H9 (cell line): ENCODE data around the gene NDE1. TPM values are rescaled to one million over a fixed set of nuclear protein-coding genes. Genes with fewer than 3 reads are reported as not detected.

Experiments used
- DNase-seq: peaks from one replicate; pipeline ENCODE4 v3.0.0-alpha.2; 2017
- H2AFZ ChIP-seq: one replicate; pipeline ENCODE4 v1.6.1; 2013; ENCODE audit warnings: mild to moderate bottlenecking, low read length, control low read depth, moderate library complexity
- H2AK5ac ChIP-seq: 2 replicates; pipeline ENCODE4 v1.6.1; 2013; ENCODE audit warnings: low read length, control low read depth, mixed read lengths; ENCODE audit not compliant: insufficient read length
- H2BK120ac ChIP-seq: one replicate; pipeline ENCODE4 v1.6.1; 2013; ENCODE audit warnings: low read depth, mild to moderate bottlenecking, low read length, control low read depth, inconsistent platforms; ENCODE audit not compliant: poor library complexity, severe bottlenecking
- H2BK12ac ChIP-seq: 2 replicates; pipeline ENCODE4 v1.6.1; 2013; ENCODE audit warnings: low read length, control low read depth, mixed read lengths, low read depth; ENCODE audit not compliant: insufficient read length
- H2BK15ac ChIP-seq: 2 replicates; pipeline ENCODE4 v1.6.1; 2013; ENCODE audit warnings: low read depth, low read length, control low read depth
- H2BK20ac ChIP-seq: one replicate; pipeline ENCODE4 v1.6.1; 2013; ENCODE audit warnings: low read depth, mild to moderate bottlenecking, low read length, control low read depth, inconsistent platforms; ENCODE audit not compliant: poor library complexity, severe bottlenecking
- H2BK5ac ChIP-seq: 2 replicates; pipeline ENCODE4 v1.6.1; 2013; ENCODE audit warnings: low read length, control low read depth, mixed read lengths; ENCODE audit not compliant: insufficient read length
- H3K14ac ChIP-seq: 2 replicates; pipeline ENCODE4 v1.6.1; 2013; ENCODE audit warnings: low read length, control low read depth; ENCODE audit not compliant: insufficient read depth
- H3K18ac ChIP-seq: 2 replicates; pipeline ENCODE4 v1.6.1; 2013; ENCODE audit warnings: low read depth, mild to moderate bottlenecking, mixed read lengths, low read length, control low read depth; ENCODE audit not compliant: insufficient read length
- H3K23ac ChIP-seq: 2 replicates; pipeline ENCODE4 v1.6.1; 2013; ENCODE audit warnings: low read length, control low read depth, mixed read lengths, low read depth; ENCODE audit not compliant: insufficient read length
- H3K23me2 ChIP-seq: 2 replicates; pipeline ENCODE4 v1.6.1; 2013; ENCODE audit warnings: low read depth, mild to moderate bottlenecking, mixed read lengths, low read length, control low read depth; ENCODE audit not compliant: insufficient read length, poor library complexity, severe bottlenecking
- H3K27ac ChIP-seq: 2 replicates; pipeline ENCODE4 v1.5.1; 2013; ENCODE audit warnings: low read length, control low read depth, mixed read lengths, low read depth; ENCODE audit not compliant: insufficient read length
- H3K27me3 ChIP-seq: 2 replicates; pipeline ENCODE4 v1.6.1; 2013; ENCODE audit warnings: low read length, control low read depth, inconsistent platforms; ENCODE audit not compliant: insufficient read depth
- H3K4ac ChIP-seq: 2 replicates; pipeline ENCODE4 v1.6.1; 2013; ENCODE audit warnings: low read depth, mild to moderate bottlenecking, control low read depth, inconsistent platforms, low read length, moderate library complexity
- H3K4me1 ChIP-seq: 2 replicates; pipeline ENCODE4 v1.6.1; 2013; ENCODE audit warnings: low read length, control low read depth, inconsistent platforms; ENCODE audit not compliant: insufficient read depth
- H3K4me2 ChIP-seq: 2 replicates; pipeline ENCODE4 v1.6.1; 2013; ENCODE audit warnings: low read length, control low read depth, mixed read lengths; ENCODE audit not compliant: insufficient read length, insufficient read depth
- H3K56ac ChIP-seq: 2 replicates; pipeline ENCODE4 v1.6.1; 2013; ENCODE audit warnings: low read depth, mild to moderate bottlenecking, mixed read lengths, low read length, control low read depth; ENCODE audit not compliant: insufficient read length
- H3K79me1 ChIP-seq: 2 replicates; pipeline ENCODE4 v1.6.1; 2013; ENCODE audit warnings: low read depth, mild to moderate bottlenecking, moderate library complexity, low read length, control low read depth, inconsistent platforms; ENCODE audit not compliant: insufficient read depth, poor library complexity, severe bottlenecking
- H3K79me2 ChIP-seq: 2 replicates; pipeline ENCODE4 v1.6.1; 2013; ENCODE audit warnings: low read length, control low read depth, inconsistent platforms; ENCODE audit not compliant: insufficient read depth
- H3K9ac ChIP-seq: 2 replicates; pipeline ENCODE4 v1.6.1; 2013; ENCODE audit warnings: low read length, control low read depth, mixed read lengths; ENCODE audit not compliant: insufficient read length; ENCODE audit errors: extremely low read depth
- H3K9me3 ChIP-seq: one replicate; pipeline ENCODE4 v1.6.1; 2013; ENCODE audit warnings: low read depth, low read length, inconsistent platforms; ENCODE audit not compliant: control insufficient read depth
- H3T11ph ChIP-seq: one replicate; pipeline ENCODE4 v1.6.1; 2013; ENCODE audit warnings: mild to moderate bottlenecking, low read length, control low read depth, inconsistent platforms
- H4K20me1 ChIP-seq: one replicate; pipeline ENCODE4 v1.6.1; 2013; ENCODE audit not compliant: control insufficient read depth, insufficient read length, insufficient read depth
- H4K5ac ChIP-seq: 2 replicates; pipeline ENCODE4 v1.6.1; 2013; ENCODE audit warnings: low read depth, mild to moderate bottlenecking, mixed read lengths, low read length, control low read depth; ENCODE audit not compliant: insufficient read length
- H4K8ac ChIP-seq: replicated peaks from 2 replicates; pipeline ENCODE4 v1.6.1; 2013; ENCODE audit warnings: low read length, control low read depth, mixed read lengths, low read depth; ENCODE audit not compliant: insufficient read length
- H4K91ac ChIP-seq: 2 replicates; pipeline ENCODE4 v1.6.1; 2013; ENCODE audit warnings: low read depth, mild to moderate bottlenecking, moderate library complexity, mixed read lengths, low read length, control low read depth; ENCODE audit not compliant: insufficient read length
- H3K27ac Mint-ChIP-seq, 3 experiments: 2 replicates in 2 of 3; 3 replicates in 1 of 3; pipeline ENCODE4 v1.8.0; 2020 to 2021; ENCODE audit warnings: mixed read lengths in 3 of 3, mild to moderate bottlenecking in 1 of 3, moderate library complexity in 1 of 3
- H3K27me3 Mint-ChIP-seq: 2 replicates; pipeline ENCODE4 v1.8.0; 2021; ENCODE audit warnings: low read depth, mild to moderate bottlenecking, moderate library complexity, mixed read lengths
- H3K36me3 Mint-ChIP-seq, 3 experiments: 2 replicates in 2 of 3; 3 replicates in 1 of 3; pipeline ENCODE4 v1.8.0; 2020 to 2021; ENCODE audit warnings: low read depth in 3 of 3, mixed read lengths in 3 of 3; ENCODE audit not compliant: insufficient read depth in 1 of 3
- H3K4me1 Mint-ChIP-seq, 2 experiments: 2 replicates each; pipeline ENCODE4 v1.8.0; 2020; ENCODE audit warnings: mixed read lengths in 2 of 2
- H3K4me3 Mint-ChIP-seq, 2 experiments: 2 replicates in 1 of 2; 3 replicates in 1 of 2; pipeline ENCODE4 v1.8.0; 2020 to 2021; ENCODE audit warnings: mild to moderate bottlenecking in 2 of 2, mixed read lengths in 2 of 2, moderate library complexity in 1 of 2
- H3K9me3 Mint-ChIP-seq, 2 experiments: 2 replicates in 1 of 2; 3 replicates in 1 of 2; pipeline ENCODE4 v1.8.0; 2020; ENCODE audit warnings: mild to moderate bottlenecking in 2 of 2, mixed read lengths in 2 of 2, moderate library complexity in 1 of 2
- WGBS: extraction: QIAGEN DNeasy Blood & Tissue Kit; methylation state at CpG from one replicate; pipeline ENCODE4 v1.1.7; 2013; ENCODE audit warnings: missing lambda C conversion rate, low lambda C conversion rate, mixed read lengths; ENCODE audit not compliant: insufficient read length; ENCODE audit errors: extremely low coverage; 5-methylcytosine and 5-hydroxymethylcytosine counted together
- total RNA-seq: library from RNA; stranded (reverse); gene quantifications from 2 replicates; pipeline ENCODE4 v1.2.1, GENCODE V29; 2021
- TF ChIP-seq, protein P1 (sequence below): fragments of 200-600 bp; sonication (generic); conservative IDR thresholded peaks from 3 replicates; pipeline ENCODE4 v1.8.0; 2021; ENCODE audit warnings: antibody characterized with exemption, mild to moderate bottlenecking

The NDE1 gene
- total RNA-seq, 1 experiment from 2014 or later: 49.6 TPM

DNA sequence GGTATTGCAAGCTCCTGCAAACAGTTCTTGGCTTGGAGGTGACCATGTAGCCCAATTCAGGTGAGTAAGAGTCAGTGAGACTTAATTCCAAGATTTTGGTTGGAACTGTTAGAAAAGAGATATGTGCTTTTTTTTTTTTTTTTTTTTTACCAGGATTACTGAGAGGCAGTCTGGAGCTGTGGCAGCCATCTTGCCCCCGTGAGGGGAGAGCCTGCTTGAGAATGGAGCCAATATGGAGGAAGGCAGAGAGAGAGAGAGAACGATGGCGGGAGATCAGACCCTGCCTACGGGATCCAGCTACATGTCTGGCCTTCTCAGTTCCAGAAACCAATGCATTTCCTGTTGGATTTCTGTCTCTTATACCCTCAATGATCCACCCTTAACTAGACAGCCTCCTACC lies 109.0 kb downstream of the NDE1 start:
- Histone ChIP-seq H2BK120ac (no peak overlapping the region), H4K8ac (no peak overlapping the region), H4K5ac (no peak overlapping the region), H3K14ac (no peak overlapping the region), H2AFZ (no peak overlapping the region), H3K4me1 (no peaks in the 10 kb centered on the region), H3K79me1 (no peaks in the 10 kb centered on the region), H3K23ac (no peak overlapping the region), H3K9ac (no peak overlapping the region), H4K20me1 (no peaks in the 10 kb centered on the region), H3K9me3 (no peaks in the 10 kb centered on the region), H2BK12ac (no peak overlapping the region), H3K4me2 (no peak overlapping the region), H3K56ac (no peak overlapping the region), H3K4ac (no peak overlapping the region), H3K79me2 (no peaks in the 10 kb centered on the region), H3K27me3 (no peaks in the 10 kb centered on the region), H2BK15ac (no peak overlapping the region), H3T11ph (no peak overlapping the region), H3K27ac (no peak overlapping the region), H2BK20ac (no peak overlapping the region), H4K91ac (no peak overlapping the region), H3K18ac (no peak overlapping the region), H2AK5ac (no peak overlapping the region), H2BK5ac (no peak overlapping the region), H3K23me2 (no peaks in the 10 kb centered on the region)
- H3K27me3 Mint-ChIP-seq: peaks cover 8% of the 10 kb centered on the region
- no peak overlapping the region for H3K27ac Mint-ChIP-seq
- peaks cover 10 to 16% of the 10 kb centered on the region in 2 experiments for H3K4me1 Mint-ChIP-seq
- H3K4me3 Mint-ChIP-seq: no peak overlapping the region
- no CpG with 5 or more reads among the region's 4 CpGs for WGBS
- no peak for DNase-seq
- no peaks in the 10 kb centered on the region for H3K36me3 Mint-ChIP-seq
- no peaks in the 10 kb centered on the region for H3K9me3 Mint-ChIP-seq
- TF ChIP-seq, protein P1, sequence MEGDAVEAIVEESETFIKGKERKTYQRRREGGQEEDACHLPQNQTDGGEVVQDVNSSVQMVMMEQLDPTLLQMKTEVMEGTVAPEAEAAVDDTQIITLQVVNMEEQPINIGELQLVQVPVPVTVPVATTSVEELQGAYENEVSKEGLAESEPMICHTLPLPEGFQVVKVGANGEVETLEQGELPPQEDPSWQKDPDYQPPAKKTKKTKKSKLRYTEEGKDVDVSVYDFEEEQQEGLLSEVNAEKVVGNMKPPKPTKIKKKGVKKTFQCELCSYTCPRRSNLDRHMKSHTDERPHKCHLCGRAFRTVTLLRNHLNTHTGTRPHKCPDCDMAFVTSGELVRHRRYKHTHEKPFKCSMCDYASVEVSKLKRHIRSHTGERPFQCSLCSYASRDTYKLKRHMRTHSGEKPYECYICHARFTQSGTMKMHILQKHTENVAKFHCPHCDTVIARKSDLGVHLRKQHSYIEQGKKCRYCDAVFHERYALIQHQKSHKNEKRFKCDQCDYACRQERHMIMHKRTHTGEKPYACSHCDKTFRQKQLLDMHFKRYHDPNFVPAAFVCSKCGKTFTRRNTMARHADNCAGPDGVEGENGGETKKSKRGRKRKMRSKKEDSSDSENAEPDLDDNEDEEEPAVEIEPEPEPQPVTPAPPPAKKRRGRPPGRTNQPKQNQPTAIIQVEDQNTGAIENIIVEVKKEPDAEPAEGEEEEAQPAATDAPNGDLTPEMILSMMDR: no peak
